Femur (tissue), 1 donor: Measurements from ENCODE around the gene MTHFD2L.
"Not testable (repeated sequence)": the region's sequence is repeated elsewhere in the genome, so short reads cannot be mapped to it uniquely, and the experiment has no call there.

Source experiments
- DNase-seq: peaks from one replicate; pipeline ENCODE4 v3.0.0-alpha.2; 2017

Gene MTHFD2L

DNA sequence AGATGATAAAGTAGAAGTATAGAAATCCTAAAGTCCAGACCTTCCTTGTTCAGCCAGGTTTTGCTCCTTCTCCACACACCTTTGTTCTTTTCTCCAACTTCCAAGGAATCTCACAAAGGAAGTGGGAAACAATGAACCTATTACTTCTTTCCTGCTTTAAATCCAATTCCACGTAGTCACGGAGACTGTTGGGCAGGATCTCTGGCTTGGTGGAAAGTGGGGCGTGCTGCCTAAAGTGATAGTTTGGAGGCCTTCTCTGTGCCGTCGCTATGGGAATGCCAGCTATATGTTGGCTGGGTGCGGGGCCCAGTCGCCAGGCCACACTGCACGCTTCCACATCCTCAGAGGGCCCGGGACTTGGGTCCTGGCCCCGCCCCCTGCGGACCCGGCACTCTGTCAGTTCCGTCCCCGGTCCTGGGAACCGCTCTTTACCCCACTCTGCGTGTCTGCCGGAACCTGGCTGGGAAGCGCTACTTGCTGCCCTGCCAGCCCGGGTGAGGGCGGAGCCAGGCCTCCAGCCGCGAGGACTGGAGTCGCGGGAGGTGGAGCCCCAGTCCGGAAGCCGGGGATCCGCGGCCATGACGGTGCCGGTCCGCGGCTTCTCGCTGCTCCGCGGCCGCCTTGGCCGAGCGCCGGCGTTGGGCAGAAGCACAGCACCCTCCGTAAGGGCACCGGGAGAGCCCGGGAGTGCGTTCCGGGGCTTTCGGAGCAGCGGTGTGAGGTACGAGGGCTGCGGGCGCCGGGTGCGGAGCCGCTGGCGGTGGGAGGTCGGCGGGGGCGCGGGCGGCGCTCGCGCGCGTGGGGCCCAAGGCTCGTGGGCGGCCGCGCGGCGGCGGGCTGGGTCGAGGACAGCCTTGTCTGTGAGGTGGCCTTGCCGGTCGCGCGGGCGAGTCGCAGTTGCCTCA lies at the start of gene MTHFD2L:
TSS of gene MTHFD2L (plus strand) at position 558 of the 905 bp plus-strand sequence. CDS start at position 579, 21 bp downstream.
- DNase-seq, result peak; percentile 96

GRCh38 chr4:74108457-74109115 lies 49.3 kb upstream of the MTHFD2L start:
- no peak for DNase-seq

DNA sequence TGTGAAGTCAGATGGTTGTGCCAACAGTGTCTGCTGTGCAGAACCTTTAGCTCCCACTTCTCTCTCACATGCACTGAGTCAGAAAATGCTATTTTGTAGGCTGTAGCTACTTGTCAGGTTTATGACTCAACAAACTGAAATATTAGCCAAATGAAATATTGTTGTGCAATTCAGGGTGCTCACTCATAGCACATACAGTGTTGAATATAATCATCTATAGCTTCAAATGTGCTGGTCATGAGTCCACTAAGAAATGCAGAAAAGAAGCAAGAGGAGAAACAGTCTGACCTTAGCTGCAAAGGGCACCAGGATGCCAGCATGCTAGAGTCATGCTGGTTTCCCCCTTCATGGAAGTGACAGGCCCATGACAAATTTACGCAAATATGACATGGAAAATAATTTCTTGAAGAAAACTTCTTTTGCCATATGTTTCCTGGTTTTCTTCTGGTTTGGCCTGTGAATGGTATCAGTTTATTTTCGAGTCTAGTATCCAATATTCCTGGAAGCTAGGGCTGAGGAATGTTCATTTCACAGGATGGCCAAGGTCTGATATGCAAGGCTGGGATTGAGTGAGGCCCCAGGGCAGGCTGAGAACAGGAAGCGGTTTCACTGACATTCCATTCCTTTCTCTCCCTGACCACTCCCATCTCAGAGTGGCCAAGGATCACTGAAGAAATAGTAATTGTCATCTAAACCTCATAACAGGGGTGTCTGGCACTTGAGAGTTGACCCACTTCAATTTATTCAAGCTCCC lies 48.6 kb upstream of the MTHFD2L start:
- DNase-seq, result peak; percentile 58

DNA sequence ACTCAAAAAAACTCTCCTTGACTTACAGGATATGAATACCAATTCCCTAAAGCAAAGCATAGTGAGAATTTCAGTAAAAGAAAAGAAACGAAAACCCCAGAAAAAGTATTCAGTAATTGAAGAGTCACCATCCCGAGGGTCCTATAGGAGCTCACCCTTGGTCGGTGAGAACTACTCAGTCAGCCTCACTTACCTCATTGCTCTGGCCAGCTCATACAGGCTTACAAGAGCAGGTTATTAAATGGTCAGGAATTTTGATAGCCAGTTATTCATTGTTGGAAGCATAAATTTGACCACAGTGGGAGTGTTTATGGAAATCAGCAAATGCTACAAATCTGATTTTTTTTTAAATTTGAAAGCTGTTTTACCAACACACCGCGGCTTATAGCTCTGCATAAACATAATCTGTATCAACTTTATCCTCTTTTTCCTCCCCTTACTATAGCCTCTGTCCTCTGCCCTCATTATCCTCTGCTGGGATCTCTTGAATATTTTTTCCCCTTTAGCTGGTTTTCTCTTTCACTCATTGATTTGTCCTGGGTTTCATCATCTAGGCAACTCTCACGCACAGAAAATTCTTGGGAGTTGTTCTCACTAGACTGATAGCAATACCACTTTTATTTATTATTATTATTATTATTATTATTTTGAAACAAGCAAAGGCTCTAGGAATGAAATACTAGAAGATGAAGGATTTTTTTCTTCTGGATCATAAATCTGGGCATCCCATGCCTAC lies 47.9 kb upstream of the MTHFD2L start:
- DNase-seq, result no peak

DNA sequence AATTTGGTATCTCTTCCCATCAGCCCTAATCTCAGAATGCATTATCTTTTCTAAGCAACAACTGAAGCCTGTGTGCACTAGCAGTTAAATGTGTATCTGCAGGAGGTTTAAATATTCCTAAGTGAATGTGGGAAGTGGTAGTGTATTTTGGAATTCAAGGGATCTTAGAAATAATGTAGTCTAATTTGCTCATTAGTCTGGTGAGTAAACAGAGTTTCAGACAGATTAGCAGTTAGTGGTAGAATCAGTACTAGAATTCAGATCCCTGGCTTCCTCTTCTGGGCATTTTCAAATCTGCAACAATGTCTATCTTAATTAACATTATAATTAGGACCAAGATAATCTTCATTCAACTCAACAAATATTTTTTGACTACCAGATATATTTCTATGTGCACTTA lies 47.2 kb upstream of the MTHFD2L start:
- DNase-seq, result no peak

GRCh38 chr4:74111306-74111975 lies 46.5 kb upstream of the MTHFD2L start:
- DNase-seq, result no peak

DNA sequence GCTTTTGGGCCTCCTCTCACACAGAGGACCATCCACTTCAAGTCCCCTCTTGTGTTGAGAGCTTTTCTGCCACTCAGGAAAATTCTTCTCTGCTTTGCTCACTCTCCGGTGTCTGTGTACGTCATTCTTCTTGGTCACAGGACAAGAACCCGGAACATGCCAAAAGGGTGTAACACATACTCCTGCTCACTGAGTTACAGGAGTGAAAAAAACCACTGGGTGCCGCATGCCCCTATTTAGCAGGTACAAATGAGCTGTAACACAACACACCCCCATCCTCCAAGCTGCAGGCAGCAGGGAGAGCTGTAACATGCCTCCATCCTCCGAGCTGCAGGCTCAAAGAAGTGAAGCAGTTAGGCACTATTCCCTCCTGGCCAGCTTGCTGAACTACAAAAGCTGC lies 45.9 kb upstream of the MTHFD2L start:
- peak; percentile 46 for DNase-seq

DNA sequence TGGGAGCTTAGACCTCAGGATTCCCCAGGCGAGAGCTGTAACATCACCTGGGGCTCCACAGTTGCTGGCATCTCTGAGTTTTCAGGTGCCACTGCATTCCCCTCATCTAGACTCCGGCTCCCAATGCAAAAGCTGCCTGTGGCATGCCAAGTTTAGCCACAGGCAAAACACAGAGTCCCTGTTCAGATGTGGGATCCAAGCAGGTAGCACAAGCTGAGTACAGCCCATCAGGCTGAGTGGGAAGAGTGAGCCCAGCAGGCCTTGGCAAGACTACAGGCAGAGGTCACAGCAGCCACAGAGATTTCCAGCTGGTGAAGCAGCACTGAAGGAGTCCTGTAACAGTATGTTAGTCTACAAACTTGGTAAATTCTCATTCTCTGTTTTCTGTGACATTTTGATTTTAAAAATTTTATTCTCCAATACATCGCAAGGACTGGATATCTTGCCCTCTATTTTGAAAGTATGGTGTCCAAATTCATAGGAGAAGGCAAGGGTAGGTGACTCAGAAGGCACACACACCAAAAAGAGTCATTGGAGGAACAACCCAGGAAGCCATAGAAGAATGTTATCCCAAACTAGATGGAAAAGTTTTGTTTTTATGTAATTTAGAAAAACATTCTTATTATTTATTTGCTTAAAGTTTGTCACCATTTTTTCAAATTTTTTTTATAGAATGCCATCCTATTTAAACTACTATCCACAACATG lies 45.4 kb upstream of the MTHFD2L start:
- DNase-seq, result no peak

DNA sequence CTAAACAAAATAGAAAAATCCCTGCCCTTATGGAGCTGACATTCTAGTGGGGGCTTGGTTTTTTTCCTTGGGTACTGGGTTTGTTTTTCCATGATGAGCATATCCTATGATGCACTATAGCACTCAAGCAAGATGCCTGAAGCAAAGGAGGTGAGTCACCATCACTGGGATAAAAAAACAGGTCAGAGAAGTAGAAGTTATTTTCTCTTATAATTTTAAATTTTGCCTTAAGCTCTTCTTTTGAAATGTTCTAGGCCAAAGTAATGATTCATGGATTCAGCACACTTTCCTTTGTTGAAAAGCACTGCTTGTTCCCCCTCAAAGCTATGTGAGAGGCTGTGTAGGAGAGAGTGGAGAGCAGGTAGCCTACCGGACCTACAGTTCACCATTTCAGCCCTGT lies 43.7 kb upstream of the MTHFD2L start:
- DNase-seq, result no peak

DNA sequence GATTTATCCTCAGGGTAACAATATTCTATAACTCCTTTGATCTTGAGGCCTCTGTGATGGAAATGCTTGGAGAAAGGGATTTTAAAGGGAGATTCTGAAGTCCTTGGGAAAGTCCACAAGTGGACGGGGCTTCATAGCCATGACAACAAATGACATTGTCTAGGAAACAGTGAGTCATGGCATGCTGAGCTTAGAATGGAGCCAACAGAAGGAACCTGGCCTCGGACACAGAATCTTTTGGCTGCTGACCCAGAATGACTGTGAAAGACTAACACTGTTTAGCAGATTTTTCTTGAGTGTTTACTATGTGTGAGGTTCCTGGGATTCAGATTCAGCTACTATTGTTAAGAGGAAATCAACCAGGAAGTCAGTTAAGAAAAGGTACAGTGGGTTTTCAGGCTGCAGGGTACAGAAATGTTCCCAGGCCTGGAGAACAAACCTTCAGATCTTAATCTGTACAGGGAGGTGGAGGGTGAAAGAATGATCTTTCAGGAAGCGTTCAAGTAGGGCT lies 40.8 kb upstream of the MTHFD2L start:
- peak; percentile 85 for DNase-seq

DNA sequence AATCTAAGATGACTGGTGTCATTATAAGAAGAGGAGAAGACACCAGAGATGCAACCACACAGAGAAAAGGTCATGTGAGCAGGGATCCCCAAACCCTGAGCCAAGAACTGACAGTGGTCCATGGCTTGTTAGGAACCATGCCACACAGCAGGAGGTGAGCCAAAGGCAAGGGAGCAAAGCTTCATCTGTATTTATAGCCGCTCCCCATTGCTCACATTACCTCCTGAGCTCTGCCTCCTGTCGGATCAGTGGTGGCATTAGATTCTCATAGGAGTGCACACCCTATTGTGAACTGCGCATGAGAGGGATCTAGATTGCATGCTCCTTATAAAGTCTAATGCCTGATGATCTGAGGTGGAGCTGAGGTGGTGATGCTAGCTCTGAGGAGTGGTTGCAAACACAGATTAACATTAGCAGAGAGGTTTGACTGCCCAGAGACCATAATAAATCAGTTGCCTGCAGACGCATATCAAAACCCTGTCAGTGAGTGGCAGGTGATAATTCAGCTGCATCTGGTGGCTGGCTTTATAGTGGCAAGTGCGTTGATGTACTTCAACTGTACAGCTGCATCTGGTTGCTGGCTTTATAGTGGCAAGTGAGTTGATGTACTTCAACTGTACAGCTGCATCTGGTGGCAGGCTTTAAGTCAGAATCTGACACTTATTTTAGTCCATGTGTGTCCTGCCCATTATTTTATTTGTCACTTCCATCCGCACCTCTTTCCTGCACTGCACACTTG lies 39.1 kb upstream of the MTHFD2L start:
- DNase-seq, result no peak

- no peak for DNase-seq
Observed at GRCh38 chr4:74120086-74120485, 37.8 kb upstream of the MTHFD2L start.

DNA sequence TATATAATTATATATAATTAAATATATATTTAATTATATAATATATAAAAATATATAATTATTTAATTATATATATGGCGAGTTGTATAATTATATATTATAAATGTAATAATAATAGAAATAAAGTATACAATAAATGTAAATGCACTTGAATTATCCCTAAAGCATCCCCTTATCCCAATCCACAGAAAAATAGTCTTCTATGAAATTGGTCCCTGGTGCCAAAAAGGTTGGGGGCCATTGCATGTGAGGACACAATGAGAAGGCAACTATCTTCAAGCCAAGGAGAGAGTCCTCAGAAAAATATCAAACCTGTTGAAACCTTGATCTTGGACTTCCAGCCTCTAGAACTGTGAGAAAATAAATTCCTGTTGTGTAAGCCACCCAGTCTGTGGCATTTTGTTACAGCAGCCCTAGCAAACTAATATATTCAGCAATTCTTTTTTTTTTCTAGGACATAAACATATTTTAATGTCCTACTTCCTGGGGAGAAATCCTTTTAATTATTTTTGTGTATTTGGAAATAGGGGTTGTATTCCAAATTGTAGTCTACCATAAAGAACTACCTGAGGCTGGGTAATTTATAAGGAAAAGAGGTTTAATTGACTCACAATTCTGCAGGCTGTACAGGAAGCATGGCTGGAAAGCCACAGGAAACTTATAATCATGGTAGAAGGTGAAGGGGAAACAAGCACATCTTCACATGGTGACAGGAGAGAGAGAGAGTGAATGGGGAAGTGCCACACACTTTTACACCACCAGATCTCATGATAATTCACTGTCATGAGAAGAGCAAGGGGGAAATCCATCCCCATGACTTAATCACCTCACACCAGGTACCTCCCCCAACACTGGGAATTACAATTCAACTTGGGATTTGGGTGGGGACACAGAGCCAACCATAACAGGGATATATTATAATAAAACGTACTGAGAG lies 36.0 kb upstream of the MTHFD2L start:
- no peak for DNase-seq

- no peak for DNase-seq
Observed at GRCh38 chr4:74123065-74123728, 34.7 kb upstream of the MTHFD2L start.

DNA sequence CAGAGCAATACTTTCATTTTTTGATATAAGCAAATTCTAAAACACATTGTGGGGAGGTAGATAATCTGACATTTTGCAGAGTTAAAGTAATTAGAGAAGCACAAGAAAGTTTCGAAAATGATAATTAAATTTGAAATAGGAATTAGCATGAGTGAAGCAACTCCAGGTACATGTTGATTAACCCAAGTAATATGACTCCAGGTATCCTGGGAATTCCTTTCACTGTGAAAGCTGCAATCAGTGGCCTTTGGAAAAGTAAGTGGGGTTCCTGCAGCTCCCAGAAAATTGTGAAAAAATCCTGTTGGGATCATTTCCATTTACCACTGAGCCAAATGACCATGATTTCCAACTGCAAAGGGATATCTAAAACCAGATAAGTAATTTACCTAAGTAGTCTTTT lies 32.9 kb upstream of the MTHFD2L start:
- DNase-seq, result no peak

DNA sequence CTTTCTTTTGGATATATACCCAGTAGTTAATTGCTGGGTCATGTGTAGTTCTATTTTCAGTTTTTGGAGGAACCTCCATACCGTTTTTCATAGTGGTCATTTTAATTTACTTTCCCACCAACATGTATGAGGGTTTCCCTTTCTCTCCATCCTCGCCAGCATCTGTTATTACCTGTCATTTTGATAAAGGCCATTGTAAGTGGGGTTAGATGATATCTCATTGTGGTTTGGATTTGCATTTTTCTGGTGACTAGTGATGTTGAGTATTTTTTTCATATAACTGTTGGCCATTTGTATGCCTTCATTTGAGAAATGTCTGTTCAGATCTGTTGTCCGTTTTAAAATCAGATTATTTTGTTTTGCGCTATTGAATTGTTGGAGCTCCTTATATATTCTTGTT lies 30.2 kb upstream of the MTHFD2L start:
- no peak for DNase-seq

DNA sequence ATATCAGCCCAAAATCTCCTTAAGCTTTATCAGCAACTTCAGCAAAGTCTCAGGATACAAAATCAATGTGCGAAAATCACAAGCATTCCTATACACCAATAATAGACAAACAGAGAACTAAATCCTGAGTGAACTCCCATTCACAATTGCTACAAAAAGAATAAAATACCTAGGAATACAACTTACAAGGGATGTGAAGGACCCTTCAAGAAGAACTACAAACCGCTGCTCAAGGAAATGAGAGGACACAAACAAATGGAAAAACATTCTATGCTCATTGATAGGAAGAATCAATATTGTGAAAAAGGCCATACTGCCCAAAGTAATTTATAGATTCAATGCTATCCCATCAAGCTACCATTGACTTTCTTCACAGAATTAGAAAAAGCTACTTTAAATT lies 27.1 kb upstream of the MTHFD2L start:
- not testable (repeated sequence) for DNase-seq

GRCh38 chr4:74132188-74132587 lies 25.7 kb upstream of the MTHFD2L start:
- not testable (repeated sequence) for DNase-seq

DNA sequence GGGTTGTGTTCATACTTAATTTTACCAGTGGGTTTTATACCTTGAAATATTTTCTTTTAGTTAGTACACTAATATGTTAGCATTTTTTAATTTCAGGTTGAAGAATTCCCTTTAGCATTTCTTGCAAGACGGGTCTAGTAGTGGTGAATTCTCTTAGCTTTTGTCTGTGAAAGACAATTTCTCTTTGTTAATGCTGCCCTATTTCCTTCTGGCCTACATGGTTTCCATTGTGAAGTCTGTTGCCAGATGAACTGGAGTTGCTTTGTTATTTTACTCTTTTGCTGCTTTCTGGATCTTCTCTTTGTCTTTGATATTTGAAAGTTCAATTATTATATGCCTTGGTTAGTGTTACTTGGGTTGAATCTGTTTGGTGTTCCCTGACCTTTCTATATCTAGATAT lies 25.0 kb upstream of the MTHFD2L start:
- DNase-seq, result no peak
